Hippocampal formation (tissue), 2 donors: ENCODE results near the gene ZNF385B.

Source experiments
- DNase-seq, 2 donors: peaks; one replicate each; lab custom pipeline; 2025; lab: John Stamatoyannopoulos, UW

ZNF385B gene

DNA sequence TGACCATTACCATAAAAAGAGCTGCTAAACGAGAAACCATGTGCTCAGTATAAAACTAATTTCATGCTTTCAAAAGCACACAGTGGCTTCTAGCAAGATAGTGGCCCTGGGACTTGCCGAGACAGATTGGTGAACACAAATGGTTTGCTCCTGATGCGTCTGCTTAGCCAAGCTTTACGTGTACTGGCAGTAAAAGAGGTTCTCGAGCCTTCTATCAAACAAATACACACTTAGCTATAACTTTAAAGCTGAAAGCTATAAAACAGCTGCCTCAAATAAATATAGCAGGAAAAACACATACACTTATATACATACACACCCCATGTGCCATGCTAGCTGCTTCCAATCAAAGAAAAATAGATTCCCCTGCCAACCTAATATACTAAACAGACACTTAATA is 117.0 kb downstream of the ZNF385B start:
- no peak for DNase-seq

DNA sequence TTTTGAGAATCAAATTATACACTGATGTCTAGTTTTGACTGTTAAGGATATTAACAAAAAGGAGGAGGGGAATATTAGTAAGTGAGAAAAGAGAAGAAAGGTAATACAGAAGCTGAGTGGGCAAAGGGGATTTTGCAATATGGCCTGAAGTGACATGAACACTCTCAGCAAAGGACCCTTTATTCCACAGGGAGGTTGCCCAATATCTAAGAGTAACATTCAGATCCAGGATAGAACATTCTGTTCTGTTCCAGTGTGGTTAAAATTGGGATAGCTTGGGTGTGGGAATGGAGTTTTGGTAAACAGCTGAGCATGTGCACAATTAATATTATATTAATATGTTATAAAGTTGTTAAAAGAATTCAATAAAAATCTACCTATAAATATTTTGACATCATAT is 120.1 kb downstream of the ZNF385B start:
- DNase-seq = no peak

DNA sequence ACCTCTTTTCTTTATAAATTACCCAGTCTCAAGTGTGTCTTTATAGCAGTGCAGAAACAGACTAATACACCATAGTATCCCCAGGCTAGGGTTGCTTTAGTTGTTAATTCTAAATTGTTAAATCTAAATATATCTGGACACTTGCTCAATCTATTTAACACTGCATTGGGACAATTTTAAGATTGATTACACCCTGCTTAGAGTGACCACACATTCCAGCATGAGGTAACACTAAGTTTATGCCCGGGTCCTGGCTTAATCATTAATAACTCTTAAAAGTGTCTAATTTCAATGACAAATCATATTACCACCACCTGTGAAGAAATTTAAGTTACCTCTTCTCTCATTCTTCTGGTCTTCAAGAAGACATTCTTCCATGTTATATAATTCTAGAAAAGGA is 131.4 kb downstream of the ZNF385B start:
- DNase-seq = no peak

DNA sequence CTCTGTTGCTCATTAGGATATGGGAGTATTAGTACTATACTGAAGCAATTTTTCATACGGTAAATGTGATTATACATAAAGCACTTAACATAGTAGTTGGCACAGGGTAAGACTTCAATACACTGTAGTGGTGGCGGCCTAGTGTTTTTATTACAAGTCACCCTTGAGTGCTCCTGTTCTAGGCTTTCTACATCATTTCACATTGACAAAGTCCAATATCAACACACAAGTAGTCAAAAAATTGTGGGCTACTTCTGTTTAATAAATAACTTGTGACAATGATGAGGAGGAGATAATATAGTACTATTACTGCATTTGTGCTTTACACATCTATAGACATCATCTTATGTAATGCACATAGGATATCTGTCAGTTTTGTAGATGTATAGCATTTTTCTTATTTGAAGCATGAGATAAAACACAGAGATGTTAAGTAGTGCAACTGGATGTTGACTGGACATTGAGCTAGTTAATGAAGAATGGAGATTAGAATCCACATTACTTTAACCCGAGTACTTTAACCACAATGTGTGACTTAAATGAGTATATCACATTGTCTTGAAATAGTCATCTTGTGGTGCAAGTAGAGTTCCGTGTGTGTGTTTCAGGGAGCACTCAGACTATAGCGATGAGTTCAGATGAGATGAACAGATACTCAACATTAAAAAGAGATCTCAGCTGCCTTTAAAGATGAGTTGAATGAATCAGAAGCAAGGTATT is 134.8 kb downstream of the ZNF385B start:
- no peak for DNase-seq

DNA sequence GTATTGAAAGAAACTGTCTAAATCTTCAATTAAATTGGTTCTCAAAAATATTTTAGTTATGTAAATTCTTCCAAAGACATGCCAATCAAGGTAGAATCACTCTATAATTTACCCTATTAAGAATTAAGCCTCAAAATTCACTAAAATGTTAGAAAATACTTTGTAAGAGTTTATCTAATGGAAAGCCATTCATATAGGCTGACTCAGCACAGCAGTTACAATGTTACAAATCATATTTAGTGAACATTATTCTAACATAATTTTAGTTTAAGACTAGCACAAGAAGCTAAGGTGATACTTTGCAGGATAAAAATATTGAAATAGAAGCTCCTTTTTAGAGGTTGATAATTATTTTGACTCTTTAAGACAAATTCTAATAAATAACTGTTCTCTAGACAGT is 137.0 kb downstream of the ZNF385B start:
- no peak for DNase-seq

DNA sequence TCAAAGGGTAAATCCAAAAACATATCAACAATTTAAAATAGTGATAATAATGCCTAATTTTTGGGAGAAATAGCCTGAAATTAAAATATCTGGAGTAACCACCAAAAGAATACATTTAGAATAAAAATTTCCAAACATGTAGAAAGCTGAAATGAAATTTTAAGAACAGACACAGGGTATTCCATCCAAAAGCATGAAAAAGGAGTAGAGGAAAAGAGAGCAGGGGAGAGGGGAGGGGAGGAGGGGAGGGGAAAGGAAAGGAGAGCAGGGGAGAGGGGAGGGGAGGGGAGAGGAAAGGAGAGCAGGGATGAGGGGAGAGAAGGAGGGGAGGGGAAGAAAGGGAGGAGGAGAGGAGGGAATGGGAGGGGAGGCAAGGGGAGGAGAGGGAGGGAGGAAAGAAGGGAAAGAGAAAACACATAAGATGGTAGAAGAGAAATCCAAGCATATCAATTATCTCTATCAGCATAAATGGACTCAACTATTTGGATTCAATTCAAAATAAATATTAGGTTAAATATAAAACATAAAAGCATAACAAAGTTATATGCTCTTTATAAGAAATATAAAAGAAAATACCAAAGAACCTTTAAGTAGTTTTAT is 141.1 kb downstream of the ZNF385B start:
- DNase-seq = no peak

DNA sequence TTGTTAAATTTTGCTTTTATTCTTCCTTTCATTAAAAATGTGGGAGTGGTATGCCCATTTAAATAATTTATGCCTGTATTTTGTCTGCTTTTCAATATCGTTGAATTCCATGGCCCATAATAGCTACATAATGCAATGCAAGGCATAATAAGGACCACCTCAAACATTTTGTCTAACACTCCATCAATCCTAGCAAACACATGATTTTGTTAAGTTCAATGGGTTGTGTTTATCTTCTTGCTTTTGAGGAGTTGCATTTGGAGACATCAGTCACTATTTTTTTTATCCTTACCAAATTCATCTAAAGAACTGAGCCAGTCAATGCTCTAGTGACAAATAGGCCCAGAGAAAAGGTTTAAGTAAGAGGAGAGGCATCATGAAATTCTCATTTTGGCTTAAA is 145.5 kb downstream of the ZNF385B start:
- no peak for DNase-seq

DNA sequence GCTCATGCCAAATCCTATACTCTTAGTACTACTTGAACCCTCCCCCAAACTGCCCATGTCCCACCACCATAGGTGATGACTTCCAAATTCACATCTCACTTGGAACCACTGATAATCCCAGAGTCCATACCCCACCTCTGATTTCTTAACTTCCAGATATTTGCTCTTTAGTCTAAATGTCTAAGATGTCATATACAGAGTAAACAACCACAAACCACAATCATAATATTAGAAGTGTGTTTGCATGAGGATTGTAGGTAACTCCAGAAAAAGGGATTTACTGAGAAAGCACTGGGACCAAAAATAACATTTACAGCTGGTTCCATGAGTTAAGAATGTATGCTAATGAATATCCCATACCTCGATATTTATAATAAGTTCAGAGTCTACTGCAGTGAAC is 146.2 kb downstream of the ZNF385B start:
- no peak for DNase-seq

DNA sequence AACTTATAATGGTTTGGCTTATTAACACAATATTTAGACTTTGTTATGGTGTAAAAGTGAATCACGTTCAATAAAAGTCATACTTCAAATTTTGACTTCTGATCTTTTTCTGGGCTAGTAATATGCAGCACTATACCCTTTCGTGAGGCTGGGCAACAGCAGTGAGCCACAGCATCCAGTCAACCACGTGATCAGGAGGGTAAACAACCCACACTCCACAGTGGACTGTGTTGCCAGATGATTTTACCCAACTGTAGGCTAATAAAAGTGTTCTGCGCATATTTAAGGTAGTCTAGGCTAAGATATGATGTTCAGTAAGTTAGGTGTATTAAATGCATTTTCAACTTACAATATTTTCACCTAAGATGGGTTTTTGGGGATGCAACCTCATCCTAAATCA is 148.6 kb downstream of the ZNF385B start:
- no peak for DNase-seq

DNA sequence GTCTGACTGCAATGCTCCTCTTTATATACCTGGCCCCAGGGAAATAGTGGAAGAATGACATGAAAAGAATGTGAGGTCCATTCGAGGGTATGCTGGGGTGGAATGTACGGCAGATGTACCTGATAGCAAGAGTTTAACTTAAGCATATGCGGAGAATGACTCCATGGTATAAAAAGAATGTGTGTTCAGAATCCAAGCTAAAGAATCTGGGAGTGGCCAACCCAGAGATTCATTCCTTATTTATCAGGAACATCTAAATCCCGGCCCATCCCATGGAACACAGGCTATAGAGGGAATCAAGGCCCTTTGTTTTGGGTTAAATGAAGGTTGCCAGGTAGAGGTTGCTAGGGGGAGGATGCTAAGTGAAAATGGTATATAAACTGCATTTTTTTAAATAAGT is 150.0 kb downstream of the ZNF385B start:
- no peak for DNase-seq

DNA sequence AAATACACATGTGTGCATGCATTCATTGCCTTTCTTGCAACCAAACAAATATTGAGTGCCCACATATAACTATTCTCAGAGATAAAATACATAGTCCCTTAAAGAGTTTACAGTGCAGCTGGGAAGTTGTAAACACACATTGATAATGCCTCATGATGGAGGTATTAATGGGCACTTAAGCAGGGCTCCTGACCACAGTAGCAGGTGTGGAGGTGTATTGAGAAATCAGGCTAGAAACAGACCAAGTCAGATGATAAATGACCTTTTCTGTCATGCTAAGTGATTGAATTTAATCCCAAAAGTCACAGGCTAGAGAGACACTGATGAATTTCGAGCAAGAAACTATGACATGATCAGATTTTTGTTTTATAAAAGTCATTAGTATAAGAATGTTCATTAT is 157.7 kb downstream of the ZNF385B start:
- DNase-seq = no peak

DNA sequence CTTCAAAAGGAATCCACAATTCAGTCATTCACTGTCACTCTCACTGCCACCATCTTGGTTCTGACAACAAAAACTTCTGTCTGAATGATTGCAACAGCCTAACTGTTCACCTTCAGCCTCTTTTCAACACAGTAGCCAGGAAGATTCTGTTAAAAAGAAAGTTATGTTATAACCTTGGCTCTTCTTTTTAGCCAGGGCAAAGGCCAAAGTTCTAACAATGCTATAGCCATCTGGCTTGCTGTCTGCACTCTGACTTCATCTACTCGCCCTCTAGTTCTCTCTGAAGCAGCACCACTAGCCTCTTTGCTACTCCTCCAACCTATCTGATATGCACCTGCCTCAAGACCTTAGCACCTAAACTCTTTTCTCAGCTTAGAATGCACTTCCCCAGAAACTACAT is 158.5 kb downstream of the ZNF385B start:
- no peak for DNase-seq

DNA sequence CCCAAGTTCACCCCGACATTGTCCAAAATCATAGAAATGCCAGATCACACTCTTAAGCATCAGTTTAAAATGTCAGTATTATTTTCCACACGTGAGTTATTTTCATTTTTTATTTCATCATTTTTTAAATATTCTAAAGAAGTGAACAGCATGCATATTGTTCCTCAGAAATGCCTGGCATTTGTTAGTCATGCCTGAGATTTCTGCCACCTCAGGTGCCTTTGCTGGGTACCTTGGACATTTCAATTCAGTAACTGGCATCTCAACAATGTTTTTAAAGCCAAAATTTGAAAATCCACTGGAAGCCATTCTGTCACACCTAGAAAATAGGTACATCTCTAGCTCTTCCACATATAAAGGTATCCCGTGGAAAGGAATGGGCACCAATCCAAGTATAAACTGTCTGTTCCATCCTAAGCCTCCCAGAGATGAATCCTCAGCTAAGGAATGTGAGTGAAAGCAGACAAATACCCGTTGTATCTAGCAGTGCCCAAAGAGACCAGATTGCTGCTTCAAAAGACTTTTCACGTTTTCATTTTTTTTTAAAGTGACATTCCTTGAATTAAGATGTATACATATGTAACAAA is 159.8 kb downstream of the ZNF385B start:
- DNase-seq = no peak

DNA sequence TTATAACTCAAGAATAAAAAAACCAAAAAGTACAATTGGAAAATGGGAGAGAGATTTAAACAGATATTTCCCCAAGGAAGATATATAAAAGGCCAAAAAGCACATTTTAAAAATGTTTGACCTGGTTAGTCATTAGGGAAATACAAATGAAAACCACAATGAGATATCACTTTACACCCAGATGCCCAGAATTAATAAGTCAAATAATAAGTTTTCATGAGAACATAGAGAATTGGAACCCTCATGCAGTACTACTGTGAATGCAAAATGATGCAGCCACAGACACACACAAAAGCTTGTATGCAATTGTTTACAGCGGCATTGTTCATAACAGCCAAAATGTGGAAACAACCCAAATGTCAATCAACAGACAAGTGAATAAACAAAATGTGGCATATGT is 165.9 kb downstream of the ZNF385B start:
- DNase-seq = no peak

DNA sequence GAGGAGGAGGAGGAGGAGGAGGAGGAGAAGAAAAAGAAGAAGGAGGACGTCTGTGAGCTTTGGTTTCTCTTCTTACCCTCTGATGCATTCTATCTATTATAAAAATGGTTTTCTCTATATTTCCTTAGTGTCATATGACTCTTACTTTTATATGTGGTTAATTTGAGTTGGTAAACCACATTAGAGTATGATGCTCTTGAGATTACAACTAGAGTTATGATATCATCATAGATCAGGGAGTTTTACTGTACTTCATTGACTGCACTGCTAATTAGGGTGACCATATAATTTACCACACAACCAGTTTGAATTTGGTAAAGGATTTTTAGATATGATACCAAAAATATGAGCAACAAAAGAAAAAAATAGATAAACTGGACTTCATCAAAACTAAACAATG is 166.4 kb downstream of the ZNF385B start:
- DNase-seq = no peak

DNA sequence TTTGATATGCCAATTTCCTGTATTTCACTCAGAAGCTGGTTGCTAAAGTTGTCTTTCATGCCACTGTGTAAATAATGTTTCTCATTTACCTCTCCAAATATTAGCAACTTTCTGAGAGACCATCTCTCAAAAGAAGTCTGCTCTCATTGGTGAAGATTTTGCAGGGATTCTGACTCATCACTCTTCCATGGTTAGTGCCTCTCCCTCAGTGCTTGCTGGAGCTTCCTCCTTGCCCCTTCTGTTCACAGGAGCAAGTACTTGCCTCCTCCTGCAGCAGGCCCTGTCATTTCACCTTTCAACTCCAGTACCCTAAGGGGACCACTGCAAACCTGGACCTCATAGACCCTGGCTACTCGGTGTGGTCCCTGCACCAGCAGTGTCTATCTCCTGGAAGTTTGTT is 168.8 kb downstream of the ZNF385B start:
- DNase-seq = no peak

DNA sequence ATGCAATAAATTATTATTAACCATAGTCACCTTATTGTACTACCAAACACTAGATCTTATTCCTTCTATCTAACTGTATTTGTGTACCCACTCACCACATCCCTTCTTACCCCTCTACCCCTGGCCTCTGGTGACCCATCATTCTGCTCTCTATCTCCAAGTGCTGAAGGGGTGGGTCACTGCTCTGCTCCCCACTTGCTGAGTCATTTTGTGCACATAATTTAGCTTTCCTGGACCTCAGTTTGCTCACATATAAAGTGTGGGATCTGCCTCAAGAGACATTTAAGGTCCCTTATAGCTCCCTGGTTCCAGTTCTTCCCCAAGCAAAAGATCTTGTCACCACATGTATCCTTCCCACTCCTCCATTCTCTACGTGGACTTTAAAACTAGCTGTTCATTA is 169.4 kb downstream of the ZNF385B start:
- no peak for DNase-seq

DNA sequence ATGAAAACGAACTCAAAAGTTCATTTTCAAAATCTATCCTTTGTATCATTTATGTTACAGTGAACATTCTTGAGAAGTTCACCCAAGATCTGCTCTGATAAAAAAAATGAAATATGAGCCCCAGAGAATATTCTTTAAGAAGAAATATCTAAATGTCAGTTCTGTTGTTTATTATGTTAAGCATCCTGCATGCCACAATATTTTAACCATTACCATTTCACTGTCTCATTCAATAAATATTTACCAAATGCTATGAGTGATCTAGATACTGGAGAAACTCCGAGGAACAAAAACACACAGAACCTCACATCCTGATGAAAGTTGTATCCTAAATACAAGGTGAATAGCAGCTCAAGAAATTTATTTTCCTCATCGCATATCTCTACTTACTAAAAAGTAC is 170.2 kb downstream of the ZNF385B start:
- no peak for DNase-seq

DNA sequence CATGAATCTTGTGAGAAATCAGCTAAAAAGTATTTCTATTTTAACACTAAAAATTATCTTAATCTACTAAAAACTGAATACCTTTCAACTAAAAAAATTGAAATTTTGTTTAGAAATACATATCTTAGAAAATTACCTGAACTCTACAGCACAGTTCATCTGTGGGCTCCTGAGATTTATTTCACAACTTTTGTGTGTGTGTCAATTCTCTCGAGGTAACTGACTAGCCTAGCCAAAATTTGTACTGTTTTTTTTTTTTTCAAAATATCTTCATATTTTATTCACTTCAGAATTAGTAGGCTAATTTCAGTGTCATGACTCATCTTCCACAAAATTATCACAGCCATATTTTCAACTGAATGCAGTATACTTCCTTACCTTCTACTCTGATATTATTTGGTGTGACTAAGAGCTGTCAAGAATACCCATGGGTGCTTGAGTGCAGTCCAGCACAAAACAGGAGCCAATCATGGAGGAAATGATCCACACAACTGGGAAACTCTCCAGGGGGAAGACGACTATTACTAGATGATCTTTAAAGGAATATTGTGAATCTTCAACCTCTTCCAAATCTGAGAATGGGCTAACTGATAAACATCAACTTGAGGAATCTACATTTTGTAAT is 174.6 kb downstream of the ZNF385B start:
- no peak for DNase-seq

DNA sequence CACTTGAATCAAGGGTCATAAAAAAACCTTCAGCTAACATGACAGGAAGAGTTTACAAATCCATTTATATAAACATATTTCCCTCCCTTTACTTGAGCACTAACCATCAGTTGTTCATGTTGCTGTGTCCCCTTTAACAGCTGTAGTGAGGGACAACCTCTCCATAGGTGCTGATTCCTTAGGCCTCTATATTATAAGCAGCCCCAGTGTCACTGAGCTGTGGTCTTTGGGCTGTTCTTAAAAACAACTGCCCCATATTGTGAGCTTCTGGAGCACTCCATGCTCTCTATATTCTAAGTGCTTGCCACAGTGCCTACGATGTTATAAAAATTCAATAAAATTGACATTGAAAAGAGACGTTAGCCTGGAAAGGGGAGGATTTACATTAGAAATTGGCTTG is 175.3 kb downstream of the ZNF385B start:
- DNase-seq = no peak

DNA sequence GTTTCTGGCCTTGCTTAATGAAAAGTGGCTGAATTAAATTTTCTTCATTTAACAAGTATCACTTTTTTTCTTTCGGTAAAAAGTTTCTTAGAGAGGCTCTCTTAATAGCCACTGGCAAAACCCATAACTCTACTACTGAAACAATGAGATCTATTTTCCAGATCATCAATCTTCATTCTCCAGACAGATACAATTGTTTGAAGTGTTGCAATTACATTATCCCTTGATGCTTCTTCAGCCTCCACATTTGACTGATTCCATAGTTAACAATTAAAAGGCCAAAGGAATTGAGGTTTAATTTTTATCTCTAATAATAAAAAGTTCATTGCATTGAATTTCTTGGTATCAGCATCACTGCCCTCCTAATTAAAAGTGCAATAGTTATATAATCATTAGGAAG is 176.3 kb downstream of the ZNF385B start:
- no peak for DNase-seq

DNA sequence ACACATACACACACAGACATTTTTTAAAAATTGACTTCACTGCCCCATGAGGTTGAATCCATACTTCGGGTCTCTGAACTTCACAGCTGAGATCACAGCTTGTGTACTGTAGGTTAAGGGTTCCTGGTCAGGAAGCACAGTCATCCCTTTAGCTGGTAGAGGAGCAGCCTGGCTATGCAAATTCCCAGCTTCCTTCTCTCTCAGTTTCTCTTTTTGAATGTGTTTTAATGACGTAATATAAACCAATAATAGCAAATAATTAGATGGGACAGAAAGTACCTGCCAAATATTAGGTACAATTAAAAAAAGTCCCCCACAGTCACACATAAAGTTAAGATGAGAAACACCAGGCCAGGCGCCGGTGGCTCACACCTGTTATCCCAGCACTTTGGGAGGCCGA is 178.7 kb downstream of the ZNF385B start:
- no peak for DNase-seq
